GM15510 (cell line): ENCODE data around the gene EXOC3L2.

ENCODE experiments used
- POLR2A ChIP-seq: IDR thresholded peaks from 3 replicates; pipeline ENCODE4 v1.6.1; 2011; ENCODE audit warnings: borderline replicate concordance; ENCODE audit not compliant: insufficient read length; ENCODE audit errors: extremely low read depth

The EXOC3L2 gene

GRCh38 chr19:45245334-45245787 lies at the start of gene EXOC3L2:
TSS of gene EXOC3L2 (minus strand) at chr19:45245407. CDS start at chr19:45239045, 6,362 bp downstream.
- TF ChIP-seq POLR2A: no peak

- TF ChIP-seq POLR2A: no peak
Measured at GRCh38 chr19:45294291-45295029, 49.3 kb upstream of the EXOC3L2 start.

GRCh38 chr19:45293682-45294081 lies 48.5 kb upstream of the EXOC3L2 start:
- no peak for TF ChIP-seq POLR2A

GRCh38 chr19:45291834-45292233 lies 46.6 kb upstream of the EXOC3L2 start:
- no peak for TF ChIP-seq POLR2A

GRCh38 chr19:45290381-45290931 lies 45.2 kb upstream of the EXOC3L2 start:
- TF ChIP-seq POLR2A: no peak

- no peak for TF ChIP-seq POLR2A
Measured at GRCh38 chr19:45283443-45284033, 38.3 kb upstream of the EXOC3L2 start.

- no peak for TF ChIP-seq POLR2A
Measured at GRCh38 chr19:45280471-45280961, 35.3 kb upstream of the EXOC3L2 start.

- no peak for TF ChIP-seq POLR2A
Measured at GRCh38 chr19:45279587-45280192, 34.5 kb upstream of the EXOC3L2 start.

- no peak for TF ChIP-seq POLR2A
Measured at GRCh38 chr19:45278087-45278486, 32.9 kb upstream of the EXOC3L2 start.

- no peak for TF ChIP-seq POLR2A
Measured at GRCh38 chr19:45276284-45276687, 31.1 kb upstream of the EXOC3L2 start.

GRCh38 chr19:45275370-45275971 lies 30.3 kb upstream of the EXOC3L2 start:
- TF ChIP-seq POLR2A: no peak

- TF ChIP-seq POLR2A: no peak
Measured at GRCh38 chr19:45273521-45273855, 28.3 kb upstream of the EXOC3L2 start.

GRCh38 chr19:45271735-45272108 lies 26.5 kb upstream of the EXOC3L2 start:
- TF ChIP-seq POLR2A: no peak

- TF ChIP-seq POLR2A: no peak
Measured at GRCh38 chr19:45271098-45271734, 26.0 kb upstream of the EXOC3L2 start.
